ENCODE results near the gene JPH3.

JPH3 gene

DNA sequence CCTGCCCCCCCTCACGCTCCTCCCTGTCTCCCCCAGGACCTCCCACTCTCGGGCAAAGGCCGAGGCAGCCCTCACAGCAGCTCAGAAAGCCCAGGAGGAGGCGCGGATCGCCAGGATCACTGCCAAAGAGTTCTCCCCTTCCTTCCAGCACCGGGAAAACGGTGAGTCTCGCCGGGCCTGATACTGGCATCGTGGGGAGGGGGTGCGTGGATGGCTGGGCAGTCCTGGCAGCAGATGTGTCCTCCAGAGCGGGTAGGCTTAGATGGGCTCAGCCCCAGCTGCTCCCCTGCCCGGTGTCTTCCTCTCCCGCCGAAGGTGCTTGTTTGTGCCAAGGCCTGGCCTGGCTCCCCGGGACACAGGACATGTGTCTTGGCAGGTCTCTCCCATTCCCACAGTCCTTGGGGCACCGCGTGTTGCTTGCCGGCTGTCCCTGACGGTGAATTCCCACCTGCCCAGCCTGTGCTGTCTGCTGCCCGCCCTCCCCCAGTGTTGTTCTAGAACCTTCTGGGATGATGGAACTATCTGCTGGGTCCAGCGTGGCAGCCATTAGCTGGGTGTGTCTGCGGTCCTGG, 81.9 kb downstream of the JPH3 start:
- no peak for DNase-seq

DNA sequence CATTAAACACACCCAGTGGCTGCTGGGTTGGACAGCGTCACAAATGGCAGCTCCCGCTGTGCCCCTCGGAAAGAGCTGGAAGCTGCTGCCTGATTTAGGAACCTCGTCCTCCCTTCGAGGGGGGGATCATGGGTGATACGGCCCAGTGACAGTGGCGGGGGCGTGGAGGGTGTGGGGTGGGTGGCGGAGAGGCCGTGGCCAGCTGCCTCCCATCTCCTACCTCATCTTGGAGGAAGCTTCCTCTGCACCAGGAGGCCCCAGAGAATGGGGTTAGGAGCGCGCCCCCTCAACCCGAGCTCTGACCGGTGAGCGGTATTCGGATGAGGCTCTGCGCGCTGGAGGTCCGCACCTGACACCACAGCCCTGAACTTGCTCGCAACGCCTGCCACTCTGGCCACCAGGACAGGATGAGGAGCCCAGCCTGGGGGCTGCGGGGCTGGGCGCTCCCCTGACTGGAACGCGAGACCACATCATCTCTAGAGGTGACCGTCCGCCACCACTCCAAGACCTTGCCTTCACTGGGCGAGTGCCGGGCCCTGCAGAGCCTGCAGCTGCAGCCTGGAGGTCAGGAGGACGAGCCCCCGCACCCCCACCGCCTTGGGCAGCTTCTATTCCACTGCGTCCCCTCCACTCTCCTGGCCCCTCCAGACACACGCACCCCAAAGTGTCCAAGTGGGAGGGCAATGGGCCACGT, 82.5 kb downstream of the JPH3 start:
- no peak for DNase-seq

DNA sequence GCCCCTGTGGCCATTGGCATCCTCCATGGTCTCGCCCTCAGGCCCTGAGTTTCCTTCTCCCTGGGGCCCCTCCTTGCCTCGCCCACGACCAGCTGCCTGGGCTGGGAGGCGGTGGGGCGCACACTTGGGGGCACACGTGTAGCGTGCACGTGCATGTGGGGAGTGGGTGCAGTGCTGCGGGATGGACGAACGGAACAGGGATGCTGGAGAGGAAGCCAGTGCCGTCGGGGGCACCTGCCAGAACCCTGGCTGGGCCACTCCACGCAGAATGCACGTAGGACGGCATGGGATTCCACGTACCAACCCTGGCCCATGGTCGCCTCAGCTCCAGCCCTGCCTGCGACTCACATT, 83.1 kb downstream of the JPH3 start:
- no peak for DNase-seq

DNA sequence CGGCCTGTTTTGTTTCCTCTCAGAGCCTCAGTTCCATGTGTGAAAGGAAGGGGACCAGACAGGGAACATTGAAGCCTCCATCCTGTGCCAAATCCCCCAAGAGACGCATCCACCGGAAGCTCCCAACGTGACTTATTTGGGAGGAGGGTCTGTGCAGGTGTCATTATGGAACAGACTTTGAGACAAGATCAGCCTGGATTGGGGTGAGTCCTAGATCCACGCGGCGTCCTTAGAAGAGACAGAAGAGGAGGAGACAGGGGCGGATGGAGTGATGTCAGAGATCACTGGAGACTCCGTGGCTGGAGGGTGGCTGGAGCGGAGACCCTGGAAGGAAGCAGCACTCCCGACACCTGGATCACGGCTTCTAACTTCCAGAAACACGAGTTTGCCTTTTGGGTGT, 83.5 kb downstream of the JPH3 start:
- DNase-seq, result no peak

DNA sequence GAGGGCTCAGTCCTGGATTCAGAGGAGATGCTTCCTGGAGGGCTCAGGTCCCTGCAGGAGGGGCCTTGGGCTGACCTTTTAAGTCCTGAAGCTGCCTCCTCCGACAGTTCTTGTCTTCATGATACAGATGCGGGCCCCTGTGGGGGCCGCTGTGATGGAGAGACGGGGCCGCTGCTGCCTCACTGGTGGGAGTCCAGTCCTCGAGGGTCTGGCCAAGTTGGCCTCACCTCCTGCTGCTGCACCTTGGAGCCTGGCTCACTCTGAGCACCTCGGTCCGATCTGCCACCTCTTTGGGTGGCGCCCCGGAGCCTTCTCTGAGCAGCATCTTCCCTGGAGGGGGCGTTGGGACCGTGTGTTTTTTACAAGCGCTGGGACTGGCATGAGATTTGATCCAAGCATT, 84.4 kb downstream of the JPH3 start:
- no peak for DNase-seq

DNA sequence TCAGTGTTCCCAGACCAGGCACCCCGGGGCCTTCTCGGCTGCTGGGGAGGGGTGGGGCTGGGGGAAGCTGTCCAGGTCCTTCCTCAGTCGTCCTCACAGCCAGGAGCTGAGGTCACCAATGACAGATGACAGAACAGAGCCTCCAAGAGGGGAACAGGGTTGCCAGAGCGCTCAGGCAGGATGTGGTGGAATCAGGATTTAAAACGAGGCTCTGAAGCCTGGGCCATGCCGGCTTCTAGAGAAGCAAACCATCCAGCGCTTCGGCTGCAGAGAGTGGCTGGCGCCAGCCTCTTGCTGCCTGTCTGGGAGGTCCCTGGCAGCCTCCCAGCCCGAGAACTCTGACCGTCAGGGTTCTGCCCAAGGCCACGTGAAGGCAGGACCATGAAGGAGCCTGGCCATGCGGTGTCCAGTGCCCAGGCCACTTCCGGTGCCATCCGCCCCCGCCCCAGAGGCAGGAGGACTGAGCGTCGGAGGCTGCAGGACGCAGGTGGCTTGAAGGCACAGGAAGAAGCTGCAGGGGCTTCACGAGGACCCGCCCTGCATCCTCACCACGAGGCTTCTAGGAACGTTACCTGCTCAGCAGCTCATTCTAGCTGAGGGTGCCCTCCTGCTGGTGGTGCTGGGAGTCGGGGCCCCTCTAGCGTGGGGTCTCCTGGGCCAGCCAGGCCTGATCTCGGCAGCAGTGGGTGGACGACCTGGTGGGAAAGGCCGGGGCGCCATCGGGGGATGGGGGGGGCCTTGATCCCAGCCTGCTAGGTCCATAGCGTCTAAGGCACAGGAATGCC, 85.0 kb downstream of the JPH3 start:
- DNase-seq, result no peak

DNA sequence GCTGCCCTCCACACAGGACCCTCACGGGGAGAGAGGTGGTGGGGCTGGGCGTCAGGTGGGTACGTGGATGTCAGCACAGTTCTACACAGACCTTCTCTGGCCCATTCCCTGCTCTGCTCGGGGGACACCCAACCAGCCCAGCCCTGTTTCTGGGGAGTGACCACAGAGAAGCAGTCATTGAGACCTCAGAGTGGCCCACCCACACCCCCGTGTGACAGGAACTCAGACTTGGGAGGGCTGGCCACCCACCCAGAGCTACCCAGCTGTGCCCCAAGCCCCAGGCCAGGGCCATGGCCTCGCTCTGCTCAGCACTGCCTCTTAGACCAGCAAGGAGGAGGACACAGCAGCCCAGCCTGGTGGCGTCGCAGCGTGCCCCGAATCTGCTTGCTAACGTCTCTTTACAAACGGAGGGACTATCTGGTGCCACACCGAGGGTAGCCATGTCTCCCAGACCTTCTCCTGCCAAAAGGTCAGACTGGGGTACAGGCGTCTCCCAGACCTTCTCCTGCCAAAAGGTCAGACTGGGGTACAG, 85.8 kb downstream of the JPH3 start:
- DNase-seq, result no peak

DNA sequence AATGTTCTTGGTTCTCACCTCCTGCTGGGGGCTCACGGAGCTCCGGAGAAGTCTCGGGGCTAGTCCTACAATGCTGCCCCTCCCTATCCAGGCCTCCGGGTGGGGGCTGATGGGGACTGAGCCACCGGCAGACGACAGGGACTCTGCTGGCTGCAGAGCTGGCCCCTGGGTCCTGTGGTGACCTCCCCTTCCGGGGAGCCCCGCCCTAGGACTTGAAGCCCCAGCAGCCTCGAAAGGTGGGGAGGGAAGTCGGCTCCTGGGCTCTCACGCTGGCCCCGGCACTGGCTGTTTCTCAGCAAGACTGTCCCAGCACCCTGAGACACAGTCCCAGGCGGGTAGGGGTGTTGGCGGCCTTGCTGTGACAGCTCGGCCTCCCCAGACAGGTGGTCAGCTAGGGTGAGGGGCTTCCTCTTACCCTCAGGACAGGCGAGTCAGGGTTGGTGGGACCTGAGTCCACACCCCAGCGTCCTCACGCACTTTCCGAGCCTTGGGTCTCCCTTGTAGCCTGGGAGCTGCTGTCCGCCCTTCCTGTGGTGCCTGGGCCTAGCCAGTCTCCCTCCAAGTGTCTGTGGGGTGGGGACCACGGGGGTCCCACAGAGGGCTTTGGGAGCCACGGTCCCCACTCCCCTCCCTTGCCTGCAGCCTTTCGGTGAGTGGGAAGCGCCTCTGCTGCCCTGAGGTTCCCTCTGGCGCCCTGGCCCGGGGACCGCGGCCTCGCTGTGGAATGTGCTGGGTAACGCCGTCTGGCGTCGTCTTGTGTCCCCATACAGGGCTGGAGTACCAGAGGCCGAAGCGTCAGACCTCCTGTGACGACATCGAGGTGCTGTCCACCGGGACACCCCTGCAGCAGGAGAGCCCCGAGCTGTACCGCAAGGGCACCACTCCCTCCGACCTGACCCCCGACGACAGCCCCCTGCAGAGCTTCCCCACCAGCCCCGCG, 86.8 kb downstream of the JPH3 start:
- no peak for DNase-seq

DNA sequence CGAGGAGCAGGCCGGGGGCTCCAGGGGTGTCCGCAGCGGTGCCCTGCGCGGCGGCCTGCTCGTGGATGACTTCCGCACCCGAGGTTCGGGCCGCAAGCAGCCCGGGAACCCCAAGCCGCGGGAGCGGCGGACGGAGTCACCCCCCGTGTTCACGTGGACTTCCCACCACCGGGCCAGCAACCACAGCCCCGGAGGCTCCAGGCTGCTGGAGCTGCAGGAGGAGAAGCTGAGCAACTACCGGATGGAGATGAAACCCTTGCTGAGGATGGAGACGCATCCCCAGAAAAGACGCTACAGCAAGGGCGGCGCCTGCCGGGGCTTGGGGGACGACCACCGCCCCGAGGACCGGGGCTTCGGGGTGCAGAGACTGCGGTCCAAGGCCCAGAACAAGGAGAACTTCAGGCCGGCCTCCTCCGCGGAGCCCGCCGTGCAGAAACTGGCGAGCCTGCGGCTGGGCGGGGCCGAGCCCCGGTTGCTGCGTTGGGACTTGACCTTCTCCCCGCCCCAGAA, 87.7 kb downstream of the JPH3 start:
- DNase-seq, result no peak

DNA sequence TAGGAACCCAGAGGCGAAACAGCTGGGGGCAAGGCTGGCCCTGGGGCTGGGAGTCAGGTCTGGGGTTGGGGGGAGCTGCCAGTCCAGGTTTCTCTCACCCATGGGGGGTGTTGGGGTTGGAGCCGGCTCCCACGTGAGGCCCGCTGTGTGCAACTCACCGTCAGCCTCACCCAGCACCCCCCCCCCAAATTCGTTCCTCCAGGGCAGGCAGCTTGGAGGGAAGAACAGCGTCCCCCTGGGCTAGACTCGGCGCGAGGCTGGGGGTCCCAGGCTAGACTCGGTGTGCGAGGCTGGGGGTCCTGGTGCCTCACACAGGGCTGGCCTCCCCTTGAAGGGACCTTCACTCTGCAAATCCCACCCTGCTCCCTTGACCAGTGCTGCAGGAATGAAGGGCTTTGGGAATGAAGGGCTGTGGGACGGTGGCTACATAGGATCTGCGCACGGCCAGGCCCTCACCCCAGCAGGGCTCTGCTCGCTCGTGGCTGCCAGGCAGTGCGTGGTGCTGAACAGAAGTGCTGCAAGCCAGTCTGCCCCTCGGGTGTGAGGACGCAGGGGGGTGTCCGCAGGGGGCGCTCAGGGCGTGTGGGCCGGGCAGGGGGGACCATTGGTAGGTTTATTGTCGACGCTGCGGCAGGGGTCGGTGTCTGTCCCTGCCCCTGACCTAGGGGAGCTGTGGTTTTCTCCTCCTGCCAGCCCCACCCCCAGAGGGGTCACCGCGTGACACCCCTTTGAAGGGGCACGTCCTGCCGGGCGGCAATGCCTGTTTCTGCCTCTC, 88.8 kb downstream of the JPH3 start:
- DNase-seq, result no peak

DNA sequence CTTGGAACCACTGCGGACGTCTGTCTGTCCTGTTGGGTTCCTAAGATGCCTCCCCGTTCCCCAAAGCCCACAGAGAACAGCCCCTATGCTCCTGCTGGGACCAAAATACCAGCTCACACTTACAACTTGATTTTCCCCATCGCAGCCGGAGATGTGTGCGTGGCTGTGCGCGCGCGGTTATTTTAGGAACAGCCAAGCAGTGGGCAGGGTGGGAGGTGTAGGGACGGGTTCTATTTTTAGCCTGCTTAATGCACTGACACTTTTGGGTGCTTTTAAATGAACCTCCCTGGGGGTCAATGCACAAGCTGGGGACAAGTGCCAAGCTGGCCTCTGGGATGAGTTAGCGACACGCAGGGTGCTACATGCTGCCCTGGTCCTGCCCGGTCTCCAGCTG, 89.4 kb downstream of the JPH3 start:
- no peak for DNase-seq

DNA sequence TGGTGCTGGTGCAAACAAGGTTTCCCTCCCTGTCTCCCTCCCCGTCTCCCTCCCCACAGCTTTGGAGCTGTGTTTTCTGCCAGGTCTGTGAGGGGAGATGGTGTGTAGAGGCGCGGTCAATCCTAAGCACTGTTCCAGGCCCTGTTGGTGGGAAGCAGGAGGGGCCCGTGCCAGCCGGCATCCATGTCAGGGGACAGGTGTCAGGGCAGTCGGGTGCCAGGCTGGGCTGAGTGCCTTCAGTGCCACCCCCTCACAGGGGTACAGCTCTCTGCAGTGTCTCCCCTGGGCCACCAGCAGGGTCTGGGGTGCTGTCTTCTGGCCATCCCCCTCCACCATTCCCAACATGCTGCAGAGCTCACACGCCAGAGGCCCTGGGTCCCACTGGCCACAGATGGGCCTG, 89.9 kb downstream of the JPH3 start:
- DNase-seq, result no peak

DNA sequence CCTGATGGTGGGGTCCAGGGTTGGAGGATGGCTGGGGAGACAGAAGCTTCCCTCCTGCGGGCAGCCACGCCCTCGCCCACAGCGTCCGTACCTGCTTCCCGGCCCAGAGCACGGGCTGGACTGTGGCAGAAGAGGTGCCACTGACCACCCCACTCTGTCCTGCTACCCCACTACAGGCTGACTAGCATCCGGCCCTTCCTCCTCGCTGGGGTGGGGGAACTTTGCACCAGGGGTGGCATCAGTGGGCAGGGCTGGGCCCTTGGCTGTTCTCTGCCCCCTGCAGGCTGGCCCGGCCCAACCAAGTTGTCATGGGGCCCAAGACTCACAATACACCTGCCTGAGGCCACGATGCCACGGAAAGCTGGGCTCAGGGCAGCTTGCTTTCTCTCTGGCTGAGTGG, 90.4 kb downstream of the JPH3 start:
- no peak for DNase-seq

DNA sequence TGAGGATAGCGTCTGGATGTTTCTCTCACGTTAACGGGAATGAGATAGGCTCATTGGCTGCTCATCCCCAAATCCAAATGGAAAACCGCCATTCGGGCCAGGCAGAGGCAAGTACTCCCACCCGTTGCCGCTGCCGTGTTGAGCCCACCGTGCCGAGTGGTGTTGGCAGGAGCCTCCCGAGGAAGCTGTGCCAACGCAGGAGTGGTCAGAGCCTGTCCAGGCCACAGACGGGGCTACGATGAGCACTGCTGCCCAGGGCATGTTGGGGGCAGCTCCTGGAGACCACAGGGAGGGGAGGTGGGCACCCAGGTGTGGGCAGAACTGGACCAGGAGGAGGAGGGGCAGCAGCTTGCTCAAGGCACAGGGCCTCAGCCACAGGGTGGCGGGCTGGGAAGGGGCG, 91.5 kb downstream of the JPH3 start:
- DNase-seq, result no peak

DNA sequence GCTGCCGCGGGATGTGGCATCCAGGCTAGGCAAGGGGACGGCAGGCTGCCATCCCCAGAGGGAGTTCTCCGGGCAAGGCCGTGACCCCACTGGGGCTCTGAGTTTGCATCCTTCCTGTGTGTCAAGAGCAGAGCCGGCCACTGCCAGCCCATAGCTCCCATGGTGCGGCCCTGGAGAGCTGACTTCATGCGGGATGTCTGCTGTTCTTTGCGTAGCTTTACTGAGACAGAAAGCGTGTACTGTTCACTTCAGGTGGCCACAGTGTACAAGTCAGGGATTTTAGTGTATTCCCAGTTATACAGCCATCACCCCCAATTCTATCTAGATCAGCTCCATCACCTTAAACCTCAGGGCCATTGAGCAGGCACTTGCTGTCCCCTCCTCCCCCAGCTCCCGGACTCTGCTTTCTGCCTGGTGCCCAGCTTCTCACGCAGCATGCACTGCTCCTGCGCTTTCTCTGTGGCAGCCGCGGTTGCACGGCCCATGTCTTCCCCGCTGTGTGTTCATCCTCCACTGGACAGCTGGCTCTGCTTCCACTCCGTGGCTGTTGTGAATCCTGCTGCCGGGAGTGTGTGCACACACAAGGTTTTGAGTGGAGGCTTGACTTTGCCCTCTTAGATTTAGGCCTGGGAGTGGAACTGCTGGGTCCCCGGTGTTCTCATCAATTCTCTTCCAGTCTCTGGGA, 92.3 kb downstream of the JPH3 start:
- no peak for DNase-seq

DNA sequence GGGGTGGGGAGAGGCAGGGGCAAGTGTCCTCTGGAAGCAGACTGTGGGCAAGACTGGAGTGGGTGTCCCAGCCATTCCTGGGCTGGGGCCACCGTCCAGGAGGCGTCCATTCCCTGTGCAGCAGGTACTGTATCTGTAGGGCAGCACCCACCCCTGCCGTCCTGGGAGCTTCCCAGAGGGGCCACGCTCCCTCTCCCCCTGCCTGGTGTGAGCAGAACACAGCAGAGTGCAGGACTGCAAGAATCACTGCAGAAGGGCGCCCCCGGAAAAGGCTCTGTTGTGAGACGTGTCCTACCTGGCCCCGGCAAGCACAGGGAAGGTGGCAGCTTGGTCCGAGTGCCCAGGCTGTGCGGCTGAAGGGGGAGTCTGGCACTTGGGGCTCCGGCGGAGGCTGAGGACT, 93.2 kb downstream of the JPH3 start:
- no peak for DNase-seq

DNA sequence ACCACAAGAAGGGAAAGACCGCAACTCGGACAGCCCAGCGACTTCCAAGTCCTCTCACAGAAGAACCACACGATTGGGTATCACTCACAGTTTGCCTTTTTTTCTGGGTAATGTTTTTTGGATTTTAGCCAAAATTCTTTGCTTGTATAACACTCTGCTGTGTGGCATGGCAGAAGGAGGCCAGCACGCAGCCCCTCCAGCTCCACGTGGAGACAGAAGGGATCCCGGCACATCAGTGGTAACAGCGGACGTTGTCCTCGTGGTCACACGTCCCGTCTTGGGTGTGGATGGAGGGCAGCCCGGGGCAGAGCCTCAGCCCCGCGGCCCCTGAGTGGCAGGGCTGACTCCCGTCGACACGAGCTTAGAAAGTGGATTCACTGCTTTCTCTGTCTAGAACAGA, 94.4 kb downstream of the JPH3 start:
- DNase-seq, result no peak

DNA sequence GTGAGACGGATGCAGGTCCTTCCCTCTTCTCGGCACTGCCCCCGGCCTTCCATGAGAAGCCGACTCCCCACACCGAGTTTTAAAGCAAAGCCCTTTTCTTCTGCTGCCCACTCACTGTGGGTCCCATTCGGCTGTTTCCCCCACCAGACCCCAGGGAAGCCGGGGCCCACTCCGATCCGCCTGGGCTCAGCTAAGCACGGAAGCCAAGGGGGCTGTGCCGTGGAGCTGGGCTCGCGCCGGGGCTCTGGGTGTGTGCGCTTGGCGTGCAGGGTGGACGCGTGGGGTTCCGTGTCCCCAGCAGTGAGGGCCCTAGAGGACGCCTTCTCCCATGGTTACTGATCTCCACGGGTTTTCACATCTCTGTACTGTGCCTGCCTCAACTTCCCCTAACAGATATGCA, 94.9 kb downstream of the JPH3 start:
- no peak for DNase-seq

DNA sequence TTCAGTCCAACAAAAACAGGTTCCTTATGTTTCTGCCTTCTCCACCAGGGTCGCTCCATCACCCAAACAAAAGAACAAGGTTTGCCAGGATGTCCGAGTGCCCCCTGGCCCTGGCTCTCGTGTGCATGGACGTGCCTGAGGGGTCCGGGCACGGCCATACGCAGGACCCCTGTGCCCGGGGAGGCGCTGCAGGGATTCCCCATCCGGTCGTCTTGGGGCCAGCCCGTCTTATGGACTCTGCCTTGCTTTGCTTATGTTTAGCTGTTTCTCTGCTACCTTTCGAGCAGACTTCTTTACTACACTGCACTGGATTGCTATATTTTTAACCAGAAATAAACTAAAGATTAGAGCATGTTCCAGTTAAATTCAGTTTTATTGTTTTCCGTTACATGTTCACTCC, 95.5 kb downstream of the JPH3 start:
- DNase-seq, result no peak

DNA sequence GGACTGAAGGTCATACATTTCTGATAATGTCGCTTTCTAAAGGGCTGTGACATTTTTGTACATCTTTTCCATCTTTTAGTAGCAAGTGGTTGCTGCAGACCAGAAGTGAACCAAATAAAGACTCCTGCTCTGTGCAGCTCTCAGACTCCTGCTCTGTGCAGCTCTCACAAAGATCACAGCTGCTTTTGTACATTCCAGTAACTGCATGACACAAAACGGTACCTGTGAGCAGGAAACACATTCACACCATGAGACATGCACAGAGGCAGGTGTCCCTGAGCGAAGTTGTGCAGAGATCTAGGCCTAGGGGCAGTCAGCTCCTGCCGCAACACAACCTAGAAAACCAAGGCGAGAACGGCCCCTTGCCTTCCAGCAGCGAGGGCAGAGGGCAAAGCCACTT, 95.9 kb downstream of the JPH3 start:
- DNase-seq, result no peak

DNA sequence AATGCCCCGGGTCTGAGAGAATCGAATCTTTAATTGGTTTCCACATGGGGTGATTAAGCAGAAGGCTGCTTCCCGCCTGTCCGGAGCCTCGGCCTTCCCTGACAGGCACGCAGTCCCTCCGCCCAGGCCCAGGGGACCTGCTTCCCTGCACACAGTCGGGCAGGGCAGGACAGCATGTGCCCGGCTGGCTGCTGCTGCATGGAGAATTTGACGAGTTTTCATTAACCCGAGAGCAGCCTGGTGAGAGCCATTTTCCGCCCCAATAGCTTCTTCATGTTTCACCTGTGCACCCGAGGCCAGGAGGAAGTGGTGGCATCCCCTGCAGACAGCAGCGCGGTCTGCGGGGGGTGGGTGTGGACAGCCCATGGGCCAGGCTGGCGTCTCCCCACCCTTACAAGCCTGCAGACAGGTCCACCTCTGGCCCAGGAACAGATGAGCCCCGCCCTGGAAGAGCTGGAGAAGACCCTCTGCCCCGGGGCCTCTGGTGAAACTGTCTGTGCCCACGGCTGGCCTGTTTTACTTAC, 96.4 kb downstream of the JPH3 start:
- DNase-seq, result no peak

Data from NCI-H1417 (cell line).